ENCODE data around the gene SLC45A2. TPM values are rescaled to one million over a fixed set of nuclear protein-coding genes. Genes with fewer than 3 reads are reported as not detected.

Gene SLC45A2
- polyA plus RNA-seq = 1.2 and 6.2 TPM in 2 replicates
- polyA minus RNA-seq = 3.7 and 4.4 TPM in 2 replicates

- Histone ChIP-seq H3K9me2 (ENCODE audit: insufficient read depth, low read length) (no peaks in the 10 kb centered on the region), H3F3A (ENCODE audit: insufficient read depth, low read length, poor library complexity, severe bottlenecking) (no peaks in the 10 kb centered on the region), H3K4me2 (ENCODE audit: low read length) (no peak within 1 kb of the TSS), H2AFZ (ENCODE audit: low read depth, low read length) (no peak within 1 kb of the TSS), H3K27me3 (ENCODE audit: insufficient read depth, low read depth, low read length) (no peaks in the 10 kb centered on the region), H3K9ac (ENCODE audit: low read length) (no peak within 1 kb of the TSS), H3K36me3 (ENCODE audit: insufficient read depth, low read length) (peaks cover 15% of the 10 kb centered on the region), H3K27ac (ENCODE audit: low read length) (no peak within 1 kb of the TSS), H3K9me3 (ENCODE audit: low read length) (no peaks in the 10 kb centered on the region), H3K79me2 (replicated peaks; ENCODE audit: insufficient read depth, low read length) (no peaks in the 10 kb centered on the region), H3K4me3 (ENCODE audit: low read length) (no peak within 1 kb of the TSS), H4K20me1 (ENCODE audit: insufficient read depth) (no peaks in the 10 kb centered on the region)
- TF ChIP-seq EZH2 (IDR thresholded peaks at IDR 0.05; ENCODE audit: borderline replicate concordance, insufficient read depth, low read length, poor library complexity, severe bottlenecking) (no peak), RAD21 (conservative IDR thresholded peaks at IDR 0.05) (no peak), MXI1 (conservative IDR thresholded peaks at IDR 0.05; ENCODE audit: poor library complexity, severe bottlenecking) (no peak), TAF1 (IDR thresholded peaks at IDR 0.05; ENCODE audit: low read depth) (no peak), EP300 (conservative IDR thresholded peaks at IDR 0.05; ENCODE audit: poor library complexity, severe bottlenecking) (no peak), SMC3 (conservative IDR thresholded peaks at IDR 0.05; ENCODE audit: poor library complexity) (no peak), POLR2AphosphoS5 (IDR thresholded peaks at IDR 0.05) (no peak)
- TF ChIP-seq, protein P1, sequence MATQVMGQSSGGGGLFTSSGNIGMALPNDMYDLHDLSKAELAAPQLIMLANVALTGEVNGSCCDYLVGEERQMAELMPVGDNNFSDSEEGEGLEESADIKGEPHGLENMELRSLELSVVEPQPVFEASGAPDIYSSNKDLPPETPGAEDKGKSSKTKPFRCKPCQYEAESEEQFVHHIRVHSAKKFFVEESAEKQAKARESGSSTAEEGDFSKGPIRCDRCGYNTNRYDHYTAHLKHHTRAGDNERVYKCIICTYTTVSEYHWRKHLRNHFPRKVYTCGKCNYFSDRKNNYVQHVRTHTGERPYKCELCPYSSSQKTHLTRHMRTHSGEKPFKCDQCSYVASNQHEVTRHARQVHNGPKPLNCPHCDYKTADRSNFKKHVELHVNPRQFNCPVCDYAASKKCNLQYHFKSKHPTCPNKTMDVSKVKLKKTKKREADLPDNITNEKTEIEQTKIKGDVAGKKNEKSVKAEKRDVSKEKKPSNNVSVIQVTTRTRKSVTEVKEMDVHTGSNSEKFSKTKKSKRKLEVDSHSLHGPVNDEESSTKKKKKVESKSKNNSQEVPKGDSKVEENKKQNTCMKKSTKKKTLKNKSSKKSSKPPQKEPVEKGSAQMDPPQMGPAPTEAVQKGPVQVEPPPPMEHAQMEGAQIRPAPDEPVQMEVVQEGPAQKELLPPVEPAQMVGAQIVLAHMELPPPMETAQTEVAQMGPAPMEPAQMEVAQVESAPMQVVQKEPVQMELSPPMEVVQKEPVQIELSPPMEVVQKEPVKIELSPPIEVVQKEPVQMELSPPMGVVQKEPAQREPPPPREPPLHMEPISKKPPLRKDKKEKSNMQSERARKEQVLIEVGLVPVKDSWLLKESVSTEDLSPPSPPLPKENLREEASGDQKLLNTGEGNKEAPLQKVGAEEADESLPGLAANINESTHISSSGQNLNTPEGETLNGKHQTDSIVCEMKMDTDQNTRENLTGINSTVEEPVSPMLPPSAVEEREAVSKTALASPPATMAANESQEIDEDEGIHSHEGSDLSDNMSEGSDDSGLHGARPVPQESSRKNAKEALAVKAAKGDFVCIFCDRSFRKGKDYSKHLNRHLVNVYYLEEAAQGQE (IDR thresholded peaks at IDR 0.05; ENCODE audit: borderline replicate concordance) = no peak
- TF ChIP-seq, protein P2, sequence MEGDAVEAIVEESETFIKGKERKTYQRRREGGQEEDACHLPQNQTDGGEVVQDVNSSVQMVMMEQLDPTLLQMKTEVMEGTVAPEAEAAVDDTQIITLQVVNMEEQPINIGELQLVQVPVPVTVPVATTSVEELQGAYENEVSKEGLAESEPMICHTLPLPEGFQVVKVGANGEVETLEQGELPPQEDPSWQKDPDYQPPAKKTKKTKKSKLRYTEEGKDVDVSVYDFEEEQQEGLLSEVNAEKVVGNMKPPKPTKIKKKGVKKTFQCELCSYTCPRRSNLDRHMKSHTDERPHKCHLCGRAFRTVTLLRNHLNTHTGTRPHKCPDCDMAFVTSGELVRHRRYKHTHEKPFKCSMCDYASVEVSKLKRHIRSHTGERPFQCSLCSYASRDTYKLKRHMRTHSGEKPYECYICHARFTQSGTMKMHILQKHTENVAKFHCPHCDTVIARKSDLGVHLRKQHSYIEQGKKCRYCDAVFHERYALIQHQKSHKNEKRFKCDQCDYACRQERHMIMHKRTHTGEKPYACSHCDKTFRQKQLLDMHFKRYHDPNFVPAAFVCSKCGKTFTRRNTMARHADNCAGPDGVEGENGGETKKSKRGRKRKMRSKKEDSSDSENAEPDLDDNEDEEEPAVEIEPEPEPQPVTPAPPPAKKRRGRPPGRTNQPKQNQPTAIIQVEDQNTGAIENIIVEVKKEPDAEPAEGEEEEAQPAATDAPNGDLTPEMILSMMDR (IDR thresholded peaks at IDR 0.05; ENCODE audit: poor library complexity, severe bottlenecking) = no peak
Observed at GRCh38 chr5:33984671-33985124, at the start of gene SLC45A2. Gene SLC45A2, minus strand, starts transcription at chr5:33984693. Its CDS starts 110 bp downstream, at chr5:33984583.

GRCh38 chr5:34031966-34032365 is 47.5 kb upstream of the SLC45A2 start:
- Histone ChIP-seq H3F3A (ENCODE audit: insufficient read depth, low read length, poor library complexity, severe bottlenecking) (no peaks in the 10 kb centered on the region), H3K36me3 (ENCODE audit: insufficient read depth, low read length) (peaks cover 13% of the 10 kb centered on the region), H3K9ac (ENCODE audit: low read length) (no peak overlapping the region), H3K27me3 (ENCODE audit: insufficient read depth, low read depth, low read length) (no peaks in the 10 kb centered on the region), H3K27ac (ENCODE audit: low read length) (no peak overlapping the region), H2AFZ (ENCODE audit: low read depth, low read length) (no peak overlapping the region), H4K20me1 (ENCODE audit: insufficient read depth) (no peaks in the 10 kb centered on the region), H3K9me2 (ENCODE audit: insufficient read depth, low read length) (no peaks in the 10 kb centered on the region), H3K79me2 (replicated peaks; ENCODE audit: insufficient read depth, low read length) (no peaks in the 10 kb centered on the region), H3K9me3 (ENCODE audit: low read length) (no peaks in the 10 kb centered on the region), H3K4me2 (ENCODE audit: low read length) (no peak overlapping the region), H3K4me3 (ENCODE audit: low read length) (no peak overlapping the region)
- no peak for TF ChIP-seq EP300 (conservative IDR thresholded peaks at IDR 0.05; ENCODE audit: poor library complexity, severe bottlenecking)
- no peak for TF ChIP-seq RAD21 (conservative IDR thresholded peaks at IDR 0.05)
- TF ChIP-seq, protein P1 (IDR thresholded peaks at IDR 0.05; ENCODE audit: borderline replicate concordance) = no peak
- no peak for TF ChIP-seq SMC3 (conservative IDR thresholded peaks at IDR 0.05; ENCODE audit: poor library complexity)
- TF ChIP-seq MXI1 (conservative IDR thresholded peaks at IDR 0.05; ENCODE audit: poor library complexity, severe bottlenecking) = no peak
- TF ChIP-seq, protein P2 (IDR thresholded peaks at IDR 0.05; ENCODE audit: poor library complexity, severe bottlenecking) = no peak
- no peak for TF ChIP-seq TAF1 (IDR thresholded peaks at IDR 0.05; ENCODE audit: low read depth)
- no peak for TF ChIP-seq EZH2 (IDR thresholded peaks at IDR 0.05; ENCODE audit: borderline replicate concordance, insufficient read depth, low read length, poor library complexity, severe bottlenecking)
- no peak for TF ChIP-seq POLR2AphosphoS5 (IDR thresholded peaks at IDR 0.05)

Measured in neural cell (in vitro differentiated cells).